Calu3 (cell line): Measurements from ENCODE around the gene UTP3. TPM values are rescaled to one million over a fixed set of nuclear protein-coding genes. Genes with fewer than 3 reads are reported as not detected.

Experiments used
- BruUV-seq: library from RNA; stranded (reverse); fragments of 400-500 nt; replicated peaks from 2 replicates; lab custom pipeline; 2021; lab: Mats Ljungman, UMichigan
- CTCF ChIA-PET: fragments of 300-600 bp; sonication (Branson Sonifier 250); formaldehyde crosslinking; loops from one replicate; lab custom pipeline; 2022; ENCODE audit warnings: antibody characterized with exemption; lab: Charles Lee
- DNase-seq: peaks from one replicate; pipeline ENCODE4 v3.0.0; 2022
- H3K27ac Mint-ChIP-seq: one replicate; pipeline ENCODE4 v1.8.0; 2022; ENCODE audit warnings: mixed read lengths; ENCODE audit not compliant: unreplicated experiment
- H3K27me3 Mint-ChIP-seq: one replicate; pipeline ENCODE4 v1.8.0; 2022; ENCODE audit warnings: mixed read lengths; ENCODE audit not compliant: unreplicated experiment
- H3K36me3 Mint-ChIP-seq: one replicate; pipeline ENCODE4 v1.8.0; 2022; ENCODE audit warnings: mild to moderate bottlenecking, moderate library complexity, mixed read lengths; ENCODE audit not compliant: insufficient read depth, unreplicated experiment
- H3K4me1 Mint-ChIP-seq: one replicate; pipeline ENCODE4 v1.8.0; 2022; ENCODE audit warnings: mild to moderate bottlenecking, low read depth, mixed read lengths; ENCODE audit not compliant: unreplicated experiment
- H3K4me3 Mint-ChIP-seq: one replicate; pipeline ENCODE4 v1.8.0; 2022; ENCODE audit warnings: mild to moderate bottlenecking, low read depth, moderate library complexity, mixed read lengths; ENCODE audit not compliant: unreplicated experiment
- H3K9me3 Mint-ChIP-seq: one replicate; pipeline ENCODE4 v1.8.0; 2022; ENCODE audit warnings: low read depth, mixed read lengths; ENCODE audit not compliant: unreplicated experiment
- CTCF ChIP-seq: fragments of 200-600 bp; IDR thresholded peaks from one replicate; pipeline ENCODE4 v1.8.0; 2022; ENCODE audit warnings: antibody characterized with exemption; ENCODE audit not compliant: unreplicated experiment
- intact Hi-C: fragments of 100-400 bp; cut with micrococcal nuclease; formaldehyde crosslinking; loops from one replicate; pipeline ENCODE4 v1.10.0; 2022; ENCODE audit not compliant: unreplicated experiment
- total RNA-seq: library from RNA; stranded (reverse); gene quantifications from 2 replicates; pipeline ENCODE4 v1.2.3, GENCODE V29; 2022

UTP3 gene
- total RNA-seq, 1 experiment from 2014 or later: 22.2 TPM

- Mint-ChIP-seq H3K9me3 (no peaks in the 10 kb centered on the region), H3K27ac (peak overlapping the region; percentile 87), H3K4me1 (no peaks in the 10 kb centered on the region), H3K27me3 (no peaks in the 10 kb centered on the region), H3K36me3 (peaks cover 22% of the 10 kb centered on the region), H3K4me3 (peak overlapping the region; percentile 93)
- CTCF ChIA-PET: interaction anchor here (1.2 kb wide), 1 partner anchor 52 kb away, joined by 4 read pairs; no protein-coding TSS in a partner anchor
- DNase-seq: no peak
- TF ChIP-seq CTCF: no peak
- intact Hi-C loops: loop anchor here (10.0 kb wide), 1 partner anchor 131 kb away; the partner anchor contains the start of gene GRSF1
- BruUV-seq: TSS peak; percentile 93
Observed at GRCh38 chr4:70703619-70704214, 15.4 kb downstream of the UTP3 start.

GRCh38 chr4:70704215-70704930 lies 16.0 kb downstream of the UTP3 start:
- no TSS peak for BruUV-seq

GRCh38 chr4:70704931-70705182 lies 16.5 kb downstream of the UTP3 start:
- Mint-ChIP-seq H3K4me3 (peak overlapping the region; percentile 93), H3K27me3 (no peaks in the 10 kb centered on the region), H3K4me1 (no peaks in the 10 kb centered on the region), H3K36me3 (peaks cover 22% of the 10 kb centered on the region), H3K27ac (no peak overlapping the region), H3K9me3 (no peaks in the 10 kb centered on the region)
- BruUV-seq: no TSS peak
- CTCF ChIA-PET: no interaction called here
- intact Hi-C loops: loop anchor here (10.0 kb wide), 1 partner anchor 130 kb away; the partner anchor contains the start of gene GRSF1
- DNase-seq: no peak
- no peak for TF ChIP-seq CTCF

More at GRCh38 chr4:70704215-70704930, 16.0 kb downstream of the UTP3 start:
- H3K27me3 Mint-ChIP-seq: no peaks in the 10 kb centered on the region
- H3K4me3 Mint-ChIP-seq: peak overlapping the region; percentile 93
- peak overlapping the region; percentile 87 for H3K27ac Mint-ChIP-seq
- CTCF ChIA-PET: interaction anchor here (1.2 kb wide), 1 partner anchor 52 kb away, joined by 4 read pairs; no protein-coding TSS in a partner anchor
- H3K4me1 Mint-ChIP-seq: no peaks in the 10 kb centered on the region
- no peaks in the 10 kb centered on the region for H3K9me3 Mint-ChIP-seq
- TF ChIP-seq CTCF: peak; percentile 23
- H3K36me3 Mint-ChIP-seq: peaks cover 22% of the 10 kb centered on the region
- intact Hi-C loops: loop anchor here (10.0 kb wide), 1 partner anchor 130 kb away; the partner anchor contains the start of gene GRSF1
- peak; percentile 76 for DNase-seq

GRCh38 chr4:70705183-70706043 lies 17.1 kb downstream of the UTP3 start:
- intact Hi-C loops: loop anchor here (10.0 kb wide), 1 partner anchor 129 kb away; the partner anchor contains the start of gene GRSF1
- H3K27me3 Mint-ChIP-seq: no peaks in the 10 kb centered on the region
- no peaks in the 10 kb centered on the region for H3K9me3 Mint-ChIP-seq
- TF ChIP-seq CTCF: no peak
- H3K4me3 Mint-ChIP-seq: peak overlapping the region; percentile 93
- peak overlapping the region; percentile 64 for H3K27ac Mint-ChIP-seq
- H3K4me1 Mint-ChIP-seq: no peaks in the 10 kb centered on the region
- DNase-seq: peak; percentile 74
- no TSS peak for BruUV-seq
- CTCF ChIA-PET: interaction anchor here (0.7 kb wide), 1 partner anchor 32 kb away, joined by 3 read pairs; no protein-coding TSS in a partner anchor
- peaks cover 22% of the 10 kb centered on the region for H3K36me3 Mint-ChIP-seq
